Fibroblast of lung (primary cell): ENCODE data around the gene PYGB. TPM values are rescaled to one million over a fixed set of nuclear protein-coding genes. Genes with fewer than 3 reads are reported as not detected.
A peak's percentile ranks its signal among the peaks of the same experiment; 100 is the strongest.

Source experiments
- DNase-seq, 2 donors: peaks; one replicate each; pipeline versions ENCODE4 v3.0.0 to v3.0.0-alpha.2; 2010; ENCODE audit warnings: low read depth in 2 of 2
- H2AFZ ChIP-seq: 2 replicates; pipeline ENCODE4 v1.5.1; 2012; ENCODE audit warnings: low read length, control low read depth, inconsistent platforms
- H3K27ac ChIP-seq: 2 replicates; pipeline ENCODE4 v1.5.1; 2011; ENCODE audit warnings: low read length, control low read depth; ENCODE audit not compliant: insufficient read depth
- H3K27me3 ChIP-seq: 2 replicates; pipeline ENCODE4 v1.5.1; 2011; ENCODE audit warnings: mild to moderate bottlenecking, low read length; ENCODE audit not compliant: control insufficient read depth, insufficient read depth
- H3K36me3 ChIP-seq: 2 replicates; pipeline ENCODE4 v1.5.1; 2011; ENCODE audit warnings: low read length; ENCODE audit not compliant: control insufficient read depth, insufficient read depth
- H3K4me1 ChIP-seq: 2 replicates; pipeline ENCODE4 v1.5.1; 2011; ENCODE audit warnings: low read length; ENCODE audit not compliant: control insufficient read depth, insufficient read depth; ENCODE audit errors: extremely low read depth
- H3K4me2 ChIP-seq: 2 replicates; pipeline ENCODE4 v1.5.1; 2011; ENCODE audit warnings: low read length, control low read depth; ENCODE audit not compliant: insufficient read depth; ENCODE audit errors: extremely low read depth
- H3K4me3 ChIP-seq, 4 experiments: fragments of 200-600 bp in 1 of 4; sonication (generic) in 1 of 4; replicated peaks in 1 of 4; 2 replicates each; pipeline ENCODE4 v1.5.1; 2011 to 2016; ENCODE audit warnings: low read length in 4 of 4, low read depth in 3 of 4, mild to moderate bottlenecking in 3 of 4, control low read depth in 2 of 4, inconsistent platforms in 1 of 4, mixed read lengths in 1 of 4; ENCODE audit not compliant: insufficient read depth in 1 of 4; ENCODE audit errors: control extremely low read depth in 1 of 4
- H3K79me2 ChIP-seq: 2 replicates; pipeline ENCODE4 v1.5.1; 2012; ENCODE audit warnings: mild to moderate bottlenecking, low read length, inconsistent platforms; ENCODE audit not compliant: control insufficient read depth, insufficient read depth
- H3K9ac ChIP-seq: 2 replicates; pipeline ENCODE4 v1.5.1; 2011; ENCODE audit warnings: mild to moderate bottlenecking, low read length, control low read depth; ENCODE audit not compliant: insufficient read depth
- H3K9me3 ChIP-seq: 2 replicates; pipeline ENCODE4 v1.5.1; 2012; ENCODE audit warnings: low read depth, low read length; ENCODE audit not compliant: control insufficient read depth, insufficient read depth
- H4K20me1 ChIP-seq: 2 replicates; pipeline ENCODE4 v1.5.1; 2011; ENCODE audit warnings: low read length; ENCODE audit not compliant: control insufficient read depth, insufficient read depth; ENCODE audit errors: extremely low read depth
- EZH2 ChIP-seq: IDR thresholded peaks from 2 replicates; pipeline ENCODE4 v1.5.1; 2012; ENCODE audit warnings: low read length, control low read depth, mild to moderate bottlenecking; ENCODE audit errors: missing control alignments
- polyA plus RNA-seq, 2 donors: library from polyadenylated mRNA; depleted of rRNA in 1 of 2; stranded (reverse) in 1 of 2; unstranded in 1 of 2; fragments of >200 nt; gene quantifications; 2 replicates each; pipeline ENCODE4 v1.2.1, GENCODE V29; 2011 to 2012; ENCODE audit warnings: missing spikeins in 1 of 2
- total RNA-seq: library from RNA; depleted of rRNA; stranded (reverse); fragments of >200 nt; gene quantifications from 2 replicates; pipeline ENCODE4 v1.2.1, GENCODE V29; 2014
- TF ChIP-seq, protein P1 (sequence below), 2 donors: IDR thresholded peaks in 1 of 2; conservative IDR thresholded peaks in 1 of 2; 1 replicate in 1 of 2; 2 replicates in 1 of 2; pipeline ENCODE4 v1.5.1; 2011 to 2012; ENCODE audit warnings: low read length in 2 of 2, control low read depth in 1 of 2, inconsistent platforms in 1 of 2, low read depth in 1 of 2, mild to moderate bottlenecking in 1 of 2

Gene PYGB
- total and polyA plus RNA-seq, 2 donors (not counting 1 experiment from before 2014, with no cell fraction given): 37.0 to 89.5 TPM

DNA sequence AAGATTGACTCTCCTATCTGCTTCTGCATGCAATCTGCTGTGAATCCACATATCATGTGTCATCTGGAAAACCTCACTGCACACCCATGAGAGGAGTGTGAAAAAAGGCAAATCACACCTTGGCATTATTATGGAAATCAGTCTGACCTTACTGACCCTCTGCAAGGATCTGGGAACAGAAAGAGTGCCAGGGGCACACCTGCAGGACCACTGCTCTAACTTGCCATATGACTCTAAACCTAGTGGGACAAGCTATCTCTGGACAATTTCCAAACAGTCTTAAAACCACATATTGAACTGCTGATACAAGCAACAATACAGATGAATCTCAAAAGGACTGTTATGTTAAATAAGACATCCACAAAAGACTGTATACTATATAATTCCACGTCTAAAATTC lies 92.5 kb downstream of the PYGB start:
- DNase-seq: no peak
- Histone ChIP-seq H3K79me2 (peaks cover 54% of the 10 kb centered on the region), H3K9ac (no peak overlapping the region), H3K4me2 (no peak overlapping the region), H3K4me1 (no peaks in the 10 kb centered on the region), H3K27ac (no peak overlapping the region), H3K4me3 (no peak overlapping the region), H4K20me1 (no peaks in the 10 kb centered on the region), H2AFZ (no peak overlapping the region), H3K27me3 (no peaks in the 10 kb centered on the region), H3K9me3 (no peaks in the 10 kb centered on the region), H3K36me3 (no peaks in the 10 kb centered on the region)
- TF ChIP-seq, protein P1, sequence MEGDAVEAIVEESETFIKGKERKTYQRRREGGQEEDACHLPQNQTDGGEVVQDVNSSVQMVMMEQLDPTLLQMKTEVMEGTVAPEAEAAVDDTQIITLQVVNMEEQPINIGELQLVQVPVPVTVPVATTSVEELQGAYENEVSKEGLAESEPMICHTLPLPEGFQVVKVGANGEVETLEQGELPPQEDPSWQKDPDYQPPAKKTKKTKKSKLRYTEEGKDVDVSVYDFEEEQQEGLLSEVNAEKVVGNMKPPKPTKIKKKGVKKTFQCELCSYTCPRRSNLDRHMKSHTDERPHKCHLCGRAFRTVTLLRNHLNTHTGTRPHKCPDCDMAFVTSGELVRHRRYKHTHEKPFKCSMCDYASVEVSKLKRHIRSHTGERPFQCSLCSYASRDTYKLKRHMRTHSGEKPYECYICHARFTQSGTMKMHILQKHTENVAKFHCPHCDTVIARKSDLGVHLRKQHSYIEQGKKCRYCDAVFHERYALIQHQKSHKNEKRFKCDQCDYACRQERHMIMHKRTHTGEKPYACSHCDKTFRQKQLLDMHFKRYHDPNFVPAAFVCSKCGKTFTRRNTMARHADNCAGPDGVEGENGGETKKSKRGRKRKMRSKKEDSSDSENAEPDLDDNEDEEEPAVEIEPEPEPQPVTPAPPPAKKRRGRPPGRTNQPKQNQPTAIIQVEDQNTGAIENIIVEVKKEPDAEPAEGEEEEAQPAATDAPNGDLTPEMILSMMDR (conservative IDR thresholded peaks at IDR 0.05 in 1 of 2, IDR thresholded peaks at IDR 0.05 in 1 of 2; ENCODE audit: low read depth in 1 of 2, low read length in 2 of 2): no peak
- no peak for TF ChIP-seq EZH2

DNA sequence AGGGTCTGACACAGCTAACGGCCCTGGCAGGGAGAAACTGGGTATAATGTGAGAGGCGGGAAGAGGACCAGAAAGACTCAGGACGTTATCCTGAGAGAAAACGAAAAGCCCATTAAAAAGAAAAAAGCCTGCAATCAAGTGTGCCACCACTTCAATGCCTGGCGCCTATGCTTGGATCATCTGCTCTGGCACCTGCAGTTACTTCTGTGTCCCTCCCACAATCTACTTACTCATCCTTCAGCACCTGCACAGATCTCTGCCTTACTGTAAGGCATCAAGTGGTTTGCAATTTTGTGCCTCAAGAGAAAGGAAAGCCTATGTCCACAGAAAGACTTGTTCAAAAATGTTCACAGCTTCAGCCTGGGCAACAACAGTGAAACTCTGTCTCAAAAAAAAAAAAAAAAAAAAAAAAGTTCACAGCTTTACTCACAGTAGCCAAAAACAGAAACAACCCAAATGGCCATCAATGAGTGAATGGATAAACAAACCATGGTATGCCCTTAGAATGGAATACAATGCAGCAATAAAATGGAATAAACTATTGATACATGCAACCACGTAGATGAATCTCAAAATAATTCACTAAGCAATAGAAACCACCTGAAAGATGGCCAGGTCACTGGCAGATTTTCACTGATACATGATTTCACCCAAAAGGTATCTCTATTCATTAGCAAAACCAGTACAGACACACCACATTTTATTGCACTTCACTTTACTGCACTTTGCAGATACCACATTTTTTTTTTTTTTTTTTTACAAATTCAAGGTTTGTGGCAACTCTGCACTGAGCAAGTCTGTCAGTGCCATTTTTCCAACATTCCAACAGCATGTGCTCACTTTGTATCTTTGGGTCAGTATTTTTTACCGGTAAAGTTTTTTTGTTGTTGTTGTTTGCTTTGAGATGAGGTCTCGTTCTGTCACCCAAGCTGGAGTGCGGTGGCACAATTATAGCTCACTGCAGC lies 94.1 kb downstream of the PYGB start:
- Histone ChIP-seq H3K4me3 (no peak overlapping the region), H3K4me2 (no peak overlapping the region), H3K9ac (no peak overlapping the region), H3K79me2 (peaks cover 57% of the 10 kb centered on the region), H3K27ac (no peak overlapping the region), H4K20me1 (no peaks in the 10 kb centered on the region), H3K4me1 (no peaks in the 10 kb centered on the region), H2AFZ (no peak overlapping the region), H3K9me3 (no peaks in the 10 kb centered on the region), H3K36me3 (no peaks in the 10 kb centered on the region), H3K27me3 (no peaks in the 10 kb centered on the region)
- DNase-seq: peak in 1 of 2 donors; percentile 64
- TF ChIP-seq, protein P1 (conservative IDR thresholded peaks at IDR 0.05 in 1 of 2, IDR thresholded peaks at IDR 0.05 in 1 of 2; ENCODE audit: low read depth in 1 of 2, low read length in 2 of 2): no peak
- no peak for TF ChIP-seq EZH2

DNA sequence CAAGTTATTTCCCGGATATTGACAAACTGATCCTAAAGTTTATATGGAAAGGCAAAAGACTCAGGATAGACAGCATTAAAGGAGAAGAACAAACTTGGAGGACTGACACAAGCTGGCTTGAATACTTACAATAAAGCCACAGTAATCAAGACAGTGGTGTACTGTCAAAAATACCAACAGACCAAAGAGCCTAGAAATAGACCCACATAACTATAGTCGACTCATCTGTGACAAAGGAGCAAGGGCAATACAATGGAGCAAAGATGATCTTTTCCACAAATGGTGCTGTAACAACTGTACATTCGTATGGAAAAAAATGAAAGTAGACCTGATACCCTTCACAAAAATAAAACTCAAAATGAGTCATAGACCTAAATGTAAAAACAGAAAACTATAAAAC lies 96.7 kb downstream of the PYGB start:
- Histone ChIP-seq H4K20me1 (no peaks in the 10 kb centered on the region), H3K4me1 (no peaks in the 10 kb centered on the region), H2AFZ (no peak overlapping the region), H3K27ac (no peak overlapping the region), H3K27me3 (no peaks in the 10 kb centered on the region), H3K4me3 (no peak overlapping the region), H3K9me3 (no peaks in the 10 kb centered on the region), H3K79me2 (peaks cover 56% of the 10 kb centered on the region), H3K4me2 (no peak overlapping the region), H3K9ac (no peak overlapping the region), H3K36me3 (no peaks in the 10 kb centered on the region)
- TF ChIP-seq, protein P1 (conservative IDR thresholded peaks at IDR 0.05 in 1 of 2, IDR thresholded peaks at IDR 0.05 in 1 of 2; ENCODE audit: low read depth in 1 of 2, low read length in 2 of 2): no peak
- no peak for TF ChIP-seq EZH2
- no peak for DNase-seq
